GM03348 (cell line): ENCODE measurements around the gene SND1.

ENCODE experiments used
- DNase-seq: peaks from one replicate; pipeline ENCODE4 v3.0.0; 2012; ENCODE audit warnings: low spot score

SND1 gene

DNA sequence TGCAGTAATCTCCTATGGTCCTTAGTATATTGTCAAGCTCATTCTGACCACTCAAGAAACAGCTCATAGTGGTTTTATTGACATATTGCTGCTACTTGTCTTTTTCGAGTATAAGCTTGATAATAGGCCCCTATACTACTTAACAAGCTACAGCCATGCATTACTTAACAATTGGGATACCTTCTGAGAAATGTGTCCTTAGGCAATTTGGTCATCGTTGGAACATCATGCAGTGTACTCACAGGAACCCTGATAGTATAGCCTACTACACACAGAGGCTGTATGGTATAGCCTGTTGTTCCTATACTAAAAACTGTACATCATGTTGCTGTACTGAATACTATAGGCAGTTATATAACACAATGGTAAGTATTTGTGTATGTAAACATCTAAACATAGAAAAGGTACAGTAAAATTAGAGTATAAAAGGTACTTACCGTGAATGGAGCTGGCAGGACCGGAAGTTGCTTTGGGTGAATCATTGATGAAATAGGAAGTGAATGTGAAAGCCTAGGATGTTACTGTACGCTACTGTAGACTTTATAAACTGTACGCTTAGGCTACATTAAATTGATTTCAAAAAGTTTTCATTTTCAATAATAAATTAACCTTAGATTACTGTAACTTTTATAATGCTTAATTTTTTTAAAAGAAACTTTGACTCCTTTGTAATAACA, 218.4 kb downstream of the SND1 start:
- DNase-seq = no peak

DNA sequence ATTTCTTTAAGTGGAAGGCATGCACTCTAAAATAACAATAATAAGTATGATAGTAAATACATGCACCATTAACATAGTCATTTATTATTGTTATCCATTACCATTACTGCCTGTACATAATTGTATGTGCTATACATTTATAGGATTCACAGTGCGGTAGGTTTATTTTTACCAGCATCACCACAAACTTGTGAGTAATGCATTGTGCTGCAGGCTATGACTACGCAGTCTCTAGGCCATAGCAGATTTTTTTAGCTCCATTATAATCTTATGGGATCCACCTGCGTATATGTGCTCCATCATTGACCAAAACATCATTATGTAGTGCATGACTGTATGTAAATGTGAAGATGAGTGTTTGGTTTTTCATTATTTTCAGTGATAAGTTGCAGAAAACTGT, 219.2 kb downstream of the SND1 start:
- DNase-seq = no peak

DNA sequence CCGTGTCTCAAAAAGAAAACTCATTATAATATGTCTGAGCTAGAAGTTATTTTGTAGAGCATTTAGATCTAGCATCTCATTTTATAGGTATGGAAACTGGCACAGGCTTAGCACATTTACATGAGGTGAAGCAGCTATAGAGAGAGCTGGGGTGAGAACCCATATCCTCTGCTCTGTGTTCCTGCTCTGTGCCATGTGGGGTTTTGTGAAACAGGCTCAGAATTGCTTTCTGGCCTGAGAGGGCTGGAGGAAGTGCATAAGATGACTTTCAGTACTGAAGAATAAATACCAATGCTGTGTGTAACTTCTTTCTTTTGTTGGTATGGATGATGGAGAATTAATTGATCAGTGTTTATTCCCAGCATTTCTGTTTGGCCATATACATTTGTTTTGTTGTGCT, 220.1 kb downstream of the SND1 start:
- no peak for DNase-seq

DNA sequence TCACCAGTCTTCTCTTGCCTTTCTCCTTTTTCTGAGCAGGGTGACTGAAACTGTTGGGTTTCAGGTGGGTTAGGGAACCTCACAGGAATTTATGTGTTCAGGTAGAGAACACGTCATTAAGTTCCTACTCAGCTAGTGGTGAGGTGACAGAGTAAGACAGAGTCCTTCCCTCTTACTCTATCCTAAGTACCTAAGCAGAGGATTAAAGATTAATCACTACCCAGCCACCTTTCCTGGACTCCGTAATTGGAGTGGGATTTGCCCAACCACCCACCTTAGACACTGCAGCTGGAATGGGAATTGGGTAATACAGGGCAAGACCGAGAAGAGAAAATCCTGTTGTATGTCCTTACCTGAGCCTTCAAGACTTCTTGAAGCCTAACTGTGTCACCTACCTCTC, 221.2 kb downstream of the SND1 start:
- no peak for DNase-seq

DNA sequence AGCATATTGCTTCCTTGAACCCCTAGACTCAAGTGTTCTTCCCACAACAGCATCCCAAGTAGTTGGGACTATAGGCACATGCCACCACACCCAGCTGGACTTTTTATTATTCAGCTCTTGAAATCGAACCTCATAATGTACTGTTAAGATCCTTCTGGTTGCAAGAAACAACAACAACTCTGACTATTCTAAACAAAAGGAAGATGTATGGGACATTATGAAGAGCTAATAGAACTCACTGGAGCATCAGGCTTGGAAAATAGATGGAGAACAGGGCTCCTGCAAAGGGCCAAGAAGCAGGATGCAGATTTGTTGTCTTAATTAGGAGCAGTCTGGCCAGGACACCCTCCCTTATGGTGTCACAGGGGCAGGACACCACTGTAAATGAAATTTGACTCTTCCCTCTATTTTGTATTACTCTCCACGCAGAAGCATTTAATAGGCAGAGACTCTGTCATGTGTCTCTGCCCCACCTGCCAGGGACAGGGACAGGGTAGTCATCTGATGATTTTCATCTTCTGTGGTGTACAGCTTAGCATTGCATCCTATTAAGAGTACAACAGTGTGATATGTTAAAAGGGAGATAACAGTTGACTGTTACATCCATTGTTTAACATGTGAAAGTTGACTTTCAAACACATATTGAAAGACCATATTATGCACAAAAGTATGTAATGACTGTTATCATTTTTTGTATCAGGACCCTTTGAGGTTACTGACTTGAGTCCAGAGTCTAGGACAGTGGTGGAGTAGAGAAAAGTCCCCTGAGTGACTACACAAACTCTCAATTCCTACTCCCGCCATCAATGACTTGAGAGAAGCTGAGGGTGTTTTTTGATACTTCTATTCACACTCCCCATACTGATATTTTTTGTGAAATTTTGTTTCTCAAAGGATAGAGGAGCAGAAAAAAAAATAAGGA, 222.0 kb downstream of the SND1 start:
- DNase-seq = no peak

DNA sequence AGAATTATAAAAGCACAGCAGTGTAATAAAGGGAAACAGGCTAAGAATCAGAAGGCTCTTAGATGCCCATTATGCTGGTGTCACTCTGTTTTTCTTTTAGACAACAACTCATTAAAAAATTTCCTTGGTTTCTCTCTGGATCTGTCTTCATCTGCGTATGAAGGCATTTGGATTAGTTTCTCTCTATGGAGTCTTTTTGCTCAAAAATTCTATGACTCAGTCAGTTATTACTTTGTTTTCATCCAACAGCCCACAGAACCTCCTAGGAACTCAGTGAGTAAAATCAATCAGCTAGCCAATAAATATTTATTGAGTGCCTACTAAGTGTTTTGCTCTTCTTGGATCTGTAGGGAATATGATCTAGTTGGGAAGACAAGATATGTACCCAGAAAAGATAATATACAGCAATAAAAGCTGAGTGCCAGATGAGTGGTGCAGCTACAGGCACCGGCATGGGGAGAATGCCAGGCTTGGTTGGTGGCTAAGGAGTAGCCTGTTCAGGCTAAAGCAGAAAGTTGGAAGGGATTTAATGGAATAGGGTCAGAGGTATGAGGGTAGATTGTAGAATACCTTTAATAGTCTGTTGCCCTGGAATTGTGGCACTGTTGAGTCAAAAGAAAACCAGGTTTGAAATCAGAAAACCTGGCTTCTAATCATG, 223.1 kb downstream of the SND1 start:
- DNase-seq = peak; percentile 33

DNA sequence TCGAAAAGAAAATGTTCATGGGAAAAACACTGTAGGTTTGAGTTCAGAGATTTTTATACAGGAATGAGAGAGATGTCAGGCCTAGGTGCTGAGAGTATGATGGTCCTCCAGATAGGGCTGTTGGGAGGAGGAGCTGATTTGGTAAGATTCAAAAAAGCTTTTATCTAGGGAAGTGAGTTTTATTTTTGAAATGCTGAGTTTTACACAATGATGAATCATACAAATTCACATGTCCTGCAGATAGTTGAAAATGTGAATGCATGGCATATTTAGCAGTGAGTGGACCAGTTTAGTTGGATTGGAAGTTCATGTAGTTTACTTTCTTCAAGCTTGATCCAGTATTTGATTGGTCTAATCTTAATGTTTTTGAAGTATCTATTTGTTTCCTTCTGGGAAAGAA, 224.4 kb downstream of the SND1 start:
- DNase-seq = peak; percentile 52

DNA sequence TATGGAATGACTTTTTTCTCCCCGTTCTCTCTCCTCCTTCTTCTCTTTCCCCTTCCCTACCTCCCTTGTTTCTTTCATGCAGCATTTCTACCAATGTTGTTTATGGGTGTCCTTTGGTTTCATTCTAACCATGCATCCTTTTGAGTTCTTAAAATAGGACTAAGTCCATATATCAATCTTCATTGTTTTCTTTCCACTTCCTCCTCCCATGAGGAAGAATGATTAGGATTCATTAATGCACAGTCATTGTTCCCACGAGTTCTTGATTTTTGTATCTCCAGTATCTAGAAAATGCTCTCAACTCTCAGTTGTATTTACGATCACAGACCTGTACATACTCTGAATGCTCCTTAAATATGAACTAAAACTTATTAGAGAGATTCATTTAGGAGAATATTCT, 226.0 kb downstream of the SND1 start:
- DNase-seq = no peak

DNA sequence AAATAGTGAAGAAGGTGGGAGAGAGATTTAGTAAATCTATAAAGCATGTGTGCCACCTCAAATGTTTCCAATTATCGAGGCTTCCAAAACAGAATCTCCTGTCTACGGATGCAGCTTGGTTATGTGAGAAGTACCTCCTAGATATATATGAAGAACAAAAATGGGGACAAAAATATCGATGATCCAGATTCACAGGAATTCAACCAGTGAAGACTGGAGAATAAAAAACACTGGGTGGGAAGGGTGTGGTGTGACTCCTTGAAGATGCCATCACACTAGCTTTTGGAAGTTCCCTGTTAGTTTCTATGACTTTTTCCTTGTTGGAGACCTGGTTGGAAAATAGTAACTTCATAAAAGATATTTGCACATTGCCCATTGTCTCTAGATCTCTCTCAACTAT, 226.8 kb downstream of the SND1 start:
- DNase-seq = no peak

DNA sequence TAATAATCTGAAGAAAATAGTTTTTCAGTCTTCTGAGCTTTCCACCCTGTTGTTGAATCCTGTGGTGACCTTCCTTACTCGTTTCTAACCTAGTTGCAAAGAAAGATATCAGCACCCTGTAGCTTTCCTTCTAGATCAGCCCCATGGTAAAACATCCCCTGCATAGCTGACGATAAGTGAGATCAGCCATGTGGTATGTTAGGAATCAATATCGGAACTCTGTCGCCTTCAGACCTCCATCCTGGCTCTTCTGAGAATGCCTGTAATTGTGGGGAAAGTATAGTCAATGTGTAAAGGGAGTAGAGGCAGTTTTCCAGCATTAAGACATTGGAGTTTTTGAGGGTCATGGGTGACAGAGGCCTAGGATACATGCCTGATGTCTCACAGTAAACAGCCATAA, 227.4 kb downstream of the SND1 start:
- no peak for DNase-seq

DNA sequence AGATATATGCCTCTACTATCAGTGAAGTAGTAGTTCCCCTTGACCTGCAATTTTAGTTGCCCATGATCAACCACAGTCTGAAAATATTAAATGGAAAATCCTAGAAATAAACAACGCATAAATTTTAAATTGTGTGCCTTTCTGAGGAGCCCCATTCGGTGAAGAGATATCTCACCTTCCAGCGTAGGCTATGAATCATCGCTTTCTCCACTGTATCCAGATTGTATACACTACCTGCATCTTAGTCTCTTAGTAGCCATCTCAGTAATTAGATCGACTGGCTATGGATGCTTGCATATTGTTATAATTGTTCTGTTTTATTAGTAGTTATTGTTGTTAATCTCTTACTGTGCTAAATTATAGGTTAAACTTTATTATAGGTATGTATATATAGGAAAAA, 227.9 kb downstream of the SND1 start:
- no peak for DNase-seq

DNA sequence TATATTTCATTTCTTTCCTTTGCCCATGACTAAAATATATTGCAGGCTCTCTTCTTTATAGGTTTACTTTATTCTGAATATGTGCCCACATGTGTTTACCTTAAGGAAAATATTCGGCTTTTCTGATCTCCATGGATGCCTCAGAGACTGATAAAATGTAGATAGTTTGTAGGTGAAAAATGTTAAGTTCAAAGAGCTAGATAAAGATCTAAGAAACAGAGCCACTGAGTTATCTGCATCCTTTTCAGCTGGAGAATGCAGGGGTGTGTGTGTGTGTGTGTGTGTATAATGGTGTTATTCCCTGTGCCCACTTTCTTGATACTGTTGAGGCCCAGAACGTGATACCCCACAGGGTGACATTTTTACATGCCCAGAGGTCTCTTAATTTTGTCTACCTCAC, 228.5 kb downstream of the SND1 start:
- no peak for DNase-seq

DNA sequence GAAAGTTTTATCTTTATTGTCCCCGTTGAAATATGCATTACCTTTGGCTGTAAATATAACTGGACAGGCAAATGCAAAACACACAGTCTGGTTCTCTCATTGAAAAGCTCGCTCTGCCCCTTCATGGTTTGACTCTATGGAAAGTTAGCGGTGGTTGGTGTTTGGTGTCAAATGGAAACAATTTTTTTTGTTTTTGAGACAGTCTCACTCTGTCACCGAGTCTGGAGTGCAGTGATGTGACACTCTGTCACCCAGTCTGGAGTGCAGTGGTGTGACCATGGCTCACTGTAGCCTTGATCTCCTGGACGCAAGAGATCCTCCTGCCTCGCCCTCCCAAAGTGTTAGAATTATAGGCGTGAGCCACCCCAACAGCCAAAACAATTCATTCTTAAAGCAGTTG, 229.6 kb downstream of the SND1 start:
- DNase-seq = no peak

DNA sequence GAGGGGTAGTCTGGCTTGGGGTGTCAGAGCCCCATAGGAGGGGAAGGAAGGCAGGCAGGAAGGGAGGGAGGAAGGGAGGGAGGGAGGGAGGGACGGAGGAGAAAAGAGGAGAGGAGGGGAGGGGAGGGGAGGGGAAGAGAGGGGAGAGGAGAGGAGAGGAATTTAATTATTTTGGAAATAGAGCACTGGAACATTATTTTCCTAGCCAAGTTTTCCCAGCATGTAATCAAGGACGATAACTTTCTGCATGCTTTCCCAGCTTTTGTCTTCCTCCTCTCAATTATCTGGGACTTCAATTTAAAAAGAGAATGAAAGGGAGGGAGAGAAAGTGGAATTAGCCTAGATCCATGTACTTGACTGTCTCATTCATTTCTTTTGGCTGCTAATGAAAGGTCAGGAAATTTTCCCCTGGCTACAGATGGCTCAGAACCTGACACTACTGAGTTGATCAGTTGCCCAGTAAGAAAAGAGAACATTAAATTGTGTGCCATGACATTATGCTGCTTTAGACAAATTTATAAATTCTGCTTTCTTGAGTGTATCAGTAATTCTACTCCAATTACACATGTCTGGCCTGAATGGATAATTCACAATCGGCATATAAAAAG, 230.4 kb downstream of the SND1 start:
- no peak for DNase-seq

DNA sequence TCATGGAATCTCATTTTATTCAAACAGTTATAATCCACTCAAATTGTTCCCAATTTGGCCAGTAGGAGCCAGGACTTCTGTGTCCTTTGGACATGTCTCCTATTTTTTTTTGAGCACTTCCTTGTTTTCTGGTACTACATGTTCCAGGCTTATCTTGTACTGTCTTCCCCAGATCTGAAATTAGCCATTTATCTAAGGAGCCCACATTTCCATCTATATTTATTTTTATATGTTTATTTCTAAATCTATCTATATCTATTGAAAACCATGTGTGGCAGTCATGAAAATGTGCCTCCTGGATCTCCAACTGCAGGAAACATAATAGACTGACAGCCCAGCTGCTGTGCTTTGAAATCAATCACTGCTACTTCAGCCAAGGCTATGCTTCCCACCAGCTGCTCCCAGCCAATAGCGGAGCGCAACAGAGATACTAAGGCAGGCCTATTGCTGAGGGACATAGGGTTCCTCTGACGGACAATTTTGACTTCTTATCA, 232.1 kb downstream of the SND1 start:
- DNase-seq = no peak

DNA sequence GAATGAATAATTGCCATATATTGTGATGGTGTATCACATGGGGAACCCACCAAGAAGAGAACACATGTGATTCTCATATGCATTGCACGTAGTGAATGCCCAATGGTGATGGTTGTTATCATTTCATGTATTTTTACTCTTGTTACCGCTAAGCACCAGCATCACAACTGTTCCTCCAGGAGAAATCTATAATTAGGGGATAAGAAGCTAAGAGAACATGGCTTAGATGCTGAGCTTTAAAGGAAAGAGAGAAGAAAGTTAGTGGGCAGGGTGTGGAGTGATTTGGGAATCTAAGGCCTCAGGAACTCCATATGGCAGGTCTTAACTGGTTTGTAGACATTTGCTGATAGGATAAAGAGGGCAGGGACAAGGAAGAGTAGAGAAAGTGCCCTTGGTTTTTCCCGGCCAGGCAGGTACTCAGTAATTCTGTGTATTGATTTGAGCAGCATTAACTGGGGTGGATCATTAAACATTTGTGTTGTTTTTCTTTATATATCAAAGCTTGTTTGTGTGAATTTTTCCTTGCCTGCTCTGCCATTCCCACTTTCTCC, 233.3 kb downstream of the SND1 start:
- DNase-seq = no peak

DNA sequence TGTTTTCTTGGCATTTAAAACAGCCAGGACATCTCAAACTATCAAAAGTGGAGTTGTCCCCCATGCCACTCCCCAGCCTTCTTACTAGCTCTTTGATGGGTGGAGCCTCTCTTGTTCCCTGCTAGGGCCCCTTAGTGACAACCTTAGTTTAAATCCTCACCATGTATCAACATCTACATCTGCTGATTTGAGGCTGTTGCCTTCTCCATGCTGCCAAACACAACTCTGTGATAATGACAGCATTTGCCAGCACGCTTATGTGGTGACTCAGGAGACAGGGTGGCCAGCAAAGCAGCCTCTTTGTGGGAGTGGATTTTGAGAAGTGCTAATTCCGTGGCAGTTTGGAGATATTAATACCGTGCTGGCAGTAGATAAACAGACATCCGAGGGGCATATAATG, 233.8 kb downstream of the SND1 start:
- peak; percentile 67 for DNase-seq

DNA sequence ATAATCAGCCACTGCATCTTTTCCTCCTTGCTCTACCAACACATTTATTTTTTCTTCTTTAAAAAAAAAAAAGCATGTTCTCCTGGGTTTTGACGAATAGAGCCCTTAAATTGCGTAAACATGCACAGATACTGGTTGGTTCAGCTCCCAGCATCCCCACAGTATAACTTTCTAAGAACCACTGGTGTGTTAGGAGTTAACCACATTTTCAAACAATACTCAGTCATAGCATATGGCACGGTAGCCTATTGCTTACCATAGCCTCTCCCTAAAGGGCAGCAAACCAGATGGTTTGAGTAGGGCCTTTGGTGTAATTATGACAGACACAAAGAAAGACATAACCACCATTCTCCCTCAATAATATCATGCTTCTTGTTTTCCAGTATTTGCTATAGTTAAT, 234.3 kb downstream of the SND1 start:
- DNase-seq = no peak

DNA sequence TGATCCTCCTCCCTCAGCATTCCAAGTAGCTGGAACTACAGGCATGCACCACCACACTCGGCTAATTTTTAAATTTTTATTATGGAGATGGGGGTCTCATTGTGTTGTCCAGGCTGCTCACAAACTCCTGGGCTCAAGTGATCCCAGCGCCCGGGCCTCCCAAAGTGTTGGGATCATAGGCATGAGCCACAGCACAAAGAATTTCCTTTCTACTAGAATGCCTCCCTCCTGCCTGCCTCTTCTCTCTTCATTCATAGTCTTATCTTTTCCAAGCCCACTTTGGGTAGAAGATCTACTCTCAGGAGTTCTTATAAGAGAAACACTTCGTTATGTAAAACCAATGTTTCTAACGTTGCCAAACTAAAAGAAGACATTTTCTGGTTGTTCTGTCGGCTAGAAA, 235.1 kb downstream of the SND1 start:
- no peak for DNase-seq

DNA sequence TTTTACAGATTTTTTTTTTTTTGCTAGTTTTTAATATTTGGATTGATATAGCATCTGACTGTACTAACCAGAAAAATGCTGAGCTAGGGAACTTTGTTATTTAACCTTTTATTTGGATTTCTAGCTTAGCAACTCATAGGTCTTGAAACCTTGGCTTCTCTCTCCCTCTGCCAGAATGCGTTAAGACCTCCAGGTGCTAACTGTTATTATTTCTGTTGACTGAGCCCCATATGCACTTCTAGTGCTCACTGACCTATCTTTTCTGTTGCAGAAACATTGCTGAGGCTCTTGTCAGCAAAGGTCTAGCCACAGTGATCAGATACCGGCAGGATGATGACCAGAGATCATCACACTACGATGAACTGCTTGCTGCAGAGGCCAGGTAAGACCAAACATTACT, 235.6 kb downstream of the SND1 start:
- DNase-seq = no peak

DNA sequence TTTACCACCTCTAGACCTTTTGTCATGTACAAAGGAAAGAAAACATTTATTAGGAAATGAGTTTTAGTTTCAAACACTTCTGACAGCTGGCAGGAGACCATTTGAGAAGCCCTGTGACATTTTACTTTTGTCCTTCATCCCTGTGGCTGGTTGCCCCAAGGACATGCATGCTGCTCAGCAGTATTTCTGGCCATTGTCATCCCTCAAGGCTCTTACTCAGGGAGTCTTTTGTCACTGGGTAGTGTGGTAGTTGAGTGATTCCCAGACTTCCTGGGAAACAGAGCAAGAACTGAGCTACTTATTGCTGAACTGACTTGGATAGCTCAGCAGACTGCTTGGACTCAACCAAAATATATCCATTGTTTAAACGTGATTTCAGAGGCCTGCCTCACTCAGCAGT, 236.4 kb downstream of the SND1 start:
- DNase-seq = no peak

DNA sequence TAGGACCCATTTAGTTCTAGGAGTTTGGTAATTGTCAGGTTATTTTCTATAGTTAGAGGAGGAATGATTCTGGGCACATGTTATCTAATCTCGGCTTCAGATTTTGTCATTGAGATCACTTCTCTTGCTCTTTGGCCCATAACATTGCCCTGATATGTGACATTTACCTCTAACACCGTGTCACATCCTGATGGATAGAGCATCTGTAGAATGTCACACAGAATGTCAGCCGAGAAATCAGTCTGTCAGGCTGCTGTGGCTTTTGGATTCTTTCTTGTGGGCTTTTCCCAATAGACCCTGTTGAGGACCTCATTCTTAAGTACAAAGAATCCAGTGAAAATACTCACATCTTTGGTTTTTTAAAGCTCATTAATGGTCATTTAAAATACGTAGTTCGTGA, 236.8 kb downstream of the SND1 start:
- DNase-seq = no peak
